Thyroid gland (tissue), 4 donors: Measurements from ENCODE around the gene CAPN13. TPM values are rescaled to one million over a fixed set of nuclear protein-coding genes. Genes with fewer than 3 reads are reported as not detected.

ENCODE experiments used
- DNase-seq, 2 donors: peaks; one replicate each; pipeline ENCODE4 v3.0.0-alpha.2; 2019
- H3K27ac ChIP-seq, 3 donors: fragments of 200-600 bp; sonication (generic); 1 replicate in 2 of 3; 2 replicates in 1 of 3; pipeline ENCODE4 v1.5.1; 2016 to 2019; ENCODE audit warnings: mild to moderate bottlenecking in 1 of 3, moderate library complexity in 1 of 3
- H3K27me3 ChIP-seq: fragments of 200-600 bp; sonication (generic); one replicate; pipeline ENCODE4 v1.5.1; 2019
- H3K36me3 ChIP-seq, 2 donors: fragments of 200-600 bp; sonication (generic); one replicate each; pipeline ENCODE4 v1.5.1; 2016 to 2019
- H3K4me1 ChIP-seq, 2 donors: fragments of 200-600 bp; sonication (generic); one replicate each; pipeline ENCODE4 v1.5.1; 2017 to 2019
- H3K4me3 ChIP-seq, 3 donors: fragments of 200-600 bp; sonication (generic); replicated peaks in 1 of 3; 1 replicate in 2 of 3; 2 replicates in 1 of 3; pipeline ENCODE4 v1.5.1; 2016; ENCODE audit warnings: mild to moderate bottlenecking in 1 of 3
- H3K9me3 ChIP-seq: fragments of 200-600 bp; sonication (generic); one replicate; pipeline ENCODE4 v1.5.1; 2017
- POLR2A ChIP-seq, 2 donors: fragments of 450-650 bp; IDR thresholded peaks; one replicate each; pipeline ENCODE4 v1.6.1; 2017; ENCODE audit warnings: antibody characterized with exemption in 2 of 2, mild to moderate bottlenecking in 2 of 2, moderate library complexity in 1 of 2
- WGBS, 2 donors: methylation state at CpG; one replicate each; pipeline ENCODE4 v1.1.5; 2017; 5-methylcytosine and 5-hydroxymethylcytosine counted together
- intact Hi-C: fragments of 100-400 bp; cut with DNase I; formaldehyde crosslinking; loops from one replicate; pipeline ENCODE4 v1.15.1; 2023
- total RNA-seq, 4 donors: library from RNA; depleted of rRNA; stranded (reverse); fragments of >200 nt; gene quantifications; one replicate each; pipeline ENCODE4 v1.2.3, GENCODE V29; 2016
- TF ChIP-seq, protein P1 (sequence below), 6 experiments: fragments of 200-600 bp in 3 of 6; fragments of 450-650 bp in 3 of 6; sonication (generic) in 3 of 6; IDR thresholded peaks; one replicate each; pipeline ENCODE4 v1.5.1; 2016 to 2019; ENCODE audit warnings: antibody characterized with exemption in 6 of 6, mild to moderate bottlenecking in 2 of 6, inconsistent platforms in 1 of 6, moderate library complexity in 1 of 6

Gene CAPN13
- total RNA-seq, 4 donors from 2014 or later, result 3.0 TPM; not detected in 3

DNA sequence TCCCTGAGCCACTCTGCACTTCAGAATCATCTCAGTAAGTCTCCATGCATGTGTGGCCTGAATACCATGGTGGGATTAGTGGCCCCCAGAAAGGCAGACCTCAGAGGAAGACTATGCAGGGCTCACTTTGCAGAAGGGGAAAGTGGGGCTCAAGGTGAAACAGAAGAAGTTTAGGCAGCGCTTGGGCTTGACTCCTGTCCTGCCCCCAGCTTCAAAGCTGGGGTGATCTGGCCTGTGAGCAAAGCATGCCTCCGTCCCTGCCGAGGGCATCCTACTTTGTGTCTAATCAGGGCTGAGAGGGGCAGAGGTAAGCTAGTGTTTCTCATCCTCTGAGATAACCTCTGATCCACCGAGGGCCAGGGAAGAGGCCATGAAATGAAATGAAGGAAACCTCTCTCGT is 7.9 kb downstream of the CAPN13 start:
- no peaks in the 10 kb centered on the region for H3K27me3 ChIP-seq
- no peak for DNase-seq
- 73 to 84% methylated on average over 5 of the region's 5 CpGs for WGBS, 2 donors
- peaks cover 7 to 10% of the 10 kb centered on the region in 2 donors for H3K4me1 ChIP-seq
- H3K9me3 ChIP-seq, result no peaks in the 10 kb centered on the region
- intact Hi-C loops, result no loop called here
- no peak overlapping the region for H3K4me3 ChIP-seq
- TF ChIP-seq POLR2A (IDR thresholded peaks at IDR 0.05), result no peak
- TF ChIP-seq, protein P1, sequence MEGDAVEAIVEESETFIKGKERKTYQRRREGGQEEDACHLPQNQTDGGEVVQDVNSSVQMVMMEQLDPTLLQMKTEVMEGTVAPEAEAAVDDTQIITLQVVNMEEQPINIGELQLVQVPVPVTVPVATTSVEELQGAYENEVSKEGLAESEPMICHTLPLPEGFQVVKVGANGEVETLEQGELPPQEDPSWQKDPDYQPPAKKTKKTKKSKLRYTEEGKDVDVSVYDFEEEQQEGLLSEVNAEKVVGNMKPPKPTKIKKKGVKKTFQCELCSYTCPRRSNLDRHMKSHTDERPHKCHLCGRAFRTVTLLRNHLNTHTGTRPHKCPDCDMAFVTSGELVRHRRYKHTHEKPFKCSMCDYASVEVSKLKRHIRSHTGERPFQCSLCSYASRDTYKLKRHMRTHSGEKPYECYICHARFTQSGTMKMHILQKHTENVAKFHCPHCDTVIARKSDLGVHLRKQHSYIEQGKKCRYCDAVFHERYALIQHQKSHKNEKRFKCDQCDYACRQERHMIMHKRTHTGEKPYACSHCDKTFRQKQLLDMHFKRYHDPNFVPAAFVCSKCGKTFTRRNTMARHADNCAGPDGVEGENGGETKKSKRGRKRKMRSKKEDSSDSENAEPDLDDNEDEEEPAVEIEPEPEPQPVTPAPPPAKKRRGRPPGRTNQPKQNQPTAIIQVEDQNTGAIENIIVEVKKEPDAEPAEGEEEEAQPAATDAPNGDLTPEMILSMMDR (IDR thresholded peaks at IDR 0.05), result no peak
- H3K36me3 ChIP-seq, result no peaks in the 10 kb centered on the region
- no peak overlapping the region for H3K27ac ChIP-seq

DNA sequence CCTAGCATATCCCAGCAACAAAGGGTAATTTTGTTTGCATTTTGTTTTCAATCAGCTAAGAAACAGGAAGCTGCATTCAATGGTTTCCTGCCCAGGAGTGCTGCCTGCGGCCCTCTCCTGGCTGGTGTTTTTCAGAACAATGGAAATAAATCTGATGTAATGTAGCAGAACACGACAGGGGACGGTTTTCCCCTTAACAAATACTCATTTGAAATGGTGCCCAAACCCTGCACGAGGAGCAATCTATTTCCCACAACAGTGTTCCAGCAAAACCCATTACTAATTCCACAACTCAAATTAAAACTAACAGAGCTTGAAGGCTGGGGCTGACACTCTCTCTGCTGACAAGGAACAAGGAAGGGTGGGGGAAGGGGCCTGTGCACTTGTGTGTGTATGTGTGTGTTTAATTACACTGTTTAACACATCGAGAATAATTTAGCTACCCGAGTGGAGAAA is 8.7 kb downstream of the CAPN13 start:
- WGBS, 2 donors, result 19 to 21% methylated on average over 6 of the region's 6 CpGs
- TF ChIP-seq, protein P1 (IDR thresholded peaks at IDR 0.05), result no peak
- TF ChIP-seq POLR2A (IDR thresholded peaks at IDR 0.05), result no peak
- DNase-seq, result no peak
- intact Hi-C loops, result no loop called here
- Histone ChIP-seq H3K27me3 (no peaks in the 10 kb centered on the region), H3K9me3 (no peaks in the 10 kb centered on the region), H3K27ac (no peak overlapping the region), H3K4me1 (peaks cover 7 to 8% of the 10 kb centered on the region in 2 donors), H3K4me3 (no peak overlapping the region), H3K36me3 (no peaks in the 10 kb centered on the region)

DNA sequence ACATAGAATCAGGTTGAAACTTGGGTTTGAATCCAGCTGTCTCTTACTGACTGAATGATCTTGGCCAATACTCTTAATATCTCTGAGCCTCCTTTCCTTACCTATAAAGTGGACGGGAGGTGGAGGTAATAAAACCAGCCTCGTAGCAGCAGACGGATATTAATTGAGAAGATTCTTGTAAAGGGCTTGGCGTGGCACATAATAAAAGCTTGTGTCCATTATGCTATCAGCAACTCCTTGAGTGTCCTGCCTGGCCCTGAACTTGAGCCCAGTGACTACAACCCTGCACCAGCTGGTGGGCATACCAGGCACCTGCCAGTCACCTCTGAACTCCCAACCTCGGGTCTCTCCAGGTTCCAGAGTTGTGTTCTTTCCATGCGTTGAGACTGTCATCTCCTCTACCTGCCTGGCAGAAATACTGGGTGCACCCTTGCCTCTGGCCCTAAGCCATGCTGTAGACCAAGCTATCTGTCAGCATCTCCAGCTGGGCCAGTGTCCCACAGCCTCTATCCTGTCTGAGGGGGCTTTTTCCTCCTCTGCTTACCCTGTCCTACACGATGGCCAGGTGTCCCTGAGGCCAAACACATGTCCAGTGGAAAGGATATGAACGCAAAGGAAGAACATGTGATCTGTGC is 9.7 kb downstream of the CAPN13 start:
- Histone ChIP-seq H3K4me1 (peaks cover 7 to 8% of the 10 kb centered on the region in 2 donors), H3K36me3 (no peaks in the 10 kb centered on the region), H3K27me3 (no peaks in the 10 kb centered on the region), H3K4me3 (no peak overlapping the region), H3K9me3 (no peaks in the 10 kb centered on the region), H3K27ac (no peak overlapping the region)
- no peak for TF ChIP-seq POLR2A (IDR thresholded peaks at IDR 0.05)
- TF ChIP-seq, protein P1 (IDR thresholded peaks at IDR 0.05), result no peak
- 96 to 97% methylated on average over 8 of the region's 8 CpGs for WGBS, 2 donors
- no peak for DNase-seq
- intact Hi-C loops, result no loop called here

DNA sequence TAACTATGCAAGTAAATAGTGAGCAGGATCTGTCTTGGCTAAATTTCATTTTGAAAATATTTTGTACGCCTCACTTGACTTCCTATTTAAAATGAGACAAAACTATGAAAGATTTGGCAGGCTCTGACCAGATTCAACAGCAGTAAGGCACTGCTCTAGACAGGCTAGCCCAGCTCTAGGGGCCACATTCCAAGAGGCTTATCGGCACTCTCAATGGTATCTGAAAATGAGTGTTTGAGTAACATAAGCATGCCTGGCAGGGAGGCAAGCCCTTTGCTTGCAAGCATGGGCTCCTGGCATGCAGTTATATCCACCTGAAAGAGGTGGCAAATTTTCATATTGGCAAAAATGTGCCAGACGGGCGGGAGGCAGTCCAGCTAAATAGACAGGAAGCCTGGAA is 10.5 kb downstream of the CAPN13 start:
- Histone ChIP-seq H3K4me3 (no peak overlapping the region), H3K4me1 (peaks cover 7 to 8% of the 10 kb centered on the region in 2 donors), H3K27ac (no peak overlapping the region), H3K36me3 (no peaks in the 10 kb centered on the region), H3K27me3 (no peaks in the 10 kb centered on the region), H3K9me3 (no peaks in the 10 kb centered on the region)
- TF ChIP-seq, protein P1 (IDR thresholded peaks at IDR 0.05), result no peak
- no peak for TF ChIP-seq POLR2A (IDR thresholded peaks at IDR 0.05)
- WGBS, 2 donors, result 37 to 46% methylated on average over 4 of the region's 4 CpGs
- intact Hi-C loops, result no loop called here
- DNase-seq, result peak; percentile 45 to 67

DNA sequence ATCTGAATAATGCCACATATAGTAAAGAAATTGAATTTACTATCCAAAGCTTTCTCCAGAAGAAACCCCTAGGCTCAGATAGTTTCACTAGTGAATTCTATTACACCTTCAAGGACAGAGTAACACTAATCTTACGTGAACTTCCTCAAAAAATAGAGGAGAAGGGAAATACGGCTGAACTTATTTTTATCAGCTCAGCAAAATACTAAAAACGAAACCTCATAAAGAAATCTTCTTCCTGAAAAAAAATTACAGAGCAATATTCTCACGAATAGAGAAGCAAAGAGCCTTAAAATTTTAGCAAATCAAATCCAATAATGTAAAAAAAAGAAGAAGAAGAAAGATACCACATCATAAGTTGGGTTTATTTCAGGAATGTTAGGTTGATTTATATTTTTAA is 14.7 kb downstream of the CAPN13 start:
- TF ChIP-seq, protein P1 (IDR thresholded peaks at IDR 0.05), result no peak
- TF ChIP-seq POLR2A (IDR thresholded peaks at IDR 0.05), result no peak
- DNase-seq, result no peak
- intact Hi-C loops, result no loop called here
- H3K4me3 ChIP-seq, result no peak overlapping the region
- H3K36me3 ChIP-seq, result no peaks in the 10 kb centered on the region
- no peaks in the 10 kb centered on the region for H3K27me3 ChIP-seq
- 74 to 83% methylated on average over 4 of the region's 4 CpGs for WGBS, 2 donors
- no peaks in the 10 kb centered on the region for H3K9me3 ChIP-seq
- H3K27ac ChIP-seq, result no peak overlapping the region
- peaks cover 0 to 7% of the 10 kb centered on the region in 2 donors for H3K4me1 ChIP-seq
